SK-N-MC (cell line): ENCODE measurements around the gene MCEE.
A peak's percentile ranks its signal among the peaks of the same experiment; 100 is the strongest.
"Not testable (repeated sequence)": the region's sequence is repeated elsewhere in the genome, so short reads cannot be mapped to it uniquely, and the experiment has no call there.

ENCODE experiments used
- DNase-seq: peaks from one replicate; pipeline ENCODE4 v3.0.0-alpha.2; 2011; ENCODE audit warnings: low read depth, low spot score
- H3K27ac ChIP-seq: fragments of 200-600 bp; sonication (generic); 2 replicates; pipeline ENCODE4 v1.5.1; 2016; ENCODE audit warnings: mixed run types
- H3K36me3 ChIP-seq: fragments of 200-600 bp; sonication (generic); 2 replicates; pipeline ENCODE4 v1.6.1; 2017; ENCODE audit warnings: antibody characterized with exemption, low read length, mixed read lengths; ENCODE audit not compliant: insufficient read depth
- H3K4me3 ChIP-seq: fragments of 200-600 bp; sonication (generic); 2 replicates; pipeline ENCODE4 v1.5.1; 2016
- H3K9ac ChIP-seq: fragments of 200-600 bp; sonication (generic); 2 replicates; pipeline ENCODE4 v1.8.0; 2017; ENCODE audit warnings: mixed run types, mixed read lengths; ENCODE audit not compliant: insufficient read length
- H3K9me3 ChIP-seq: fragments of 200-600 bp; sonication (generic); 2 replicates; pipeline ENCODE4 v1.6.1; 2017; ENCODE audit warnings: low read depth, mild to moderate bottlenecking, antibody characterized with exemption, low read length, moderate library complexity, mixed read lengths
- EZH2 ChIP-seq: fragments of 200-600 bp; sonication (generic); IDR thresholded peaks from one replicate; pipeline ENCODE4 v1.6.1; 2017; ENCODE audit warnings: antibody characterized with exemption
- FOXP2 ChIP-seq: optimal IDR thresholded peaks from 2 replicates; pipeline ENCODE3; 2011; ENCODE audit warnings: mild to moderate bottlenecking, moderate library complexity; ENCODE audit not compliant: insufficient read depth; ENCODE audit errors: extremely low read length, control extremely low read depth
- POLR2AphosphoS5 ChIP-seq: IDR thresholded peaks from 2 replicates; pipeline ENCODE4 v1.6.1; 2012; ENCODE audit warnings: mild to moderate bottlenecking, low read depth, low read length, borderline replicate concordance

The MCEE gene

GRCh38 chr2:71083752-71084312 is 46.2 kb downstream of the MCEE start:
- not testable (repeated sequence) for H3K9ac ChIP-seq, H3K9me3 ChIP-seq, DNase-seq, H3K4me3 ChIP-seq, H3K36me3 ChIP-seq, H3K27ac ChIP-seq

GRCh38 chr2:71083297-71083696 is 46.7 kb downstream of the MCEE start:
- not testable (repeated sequence) for H3K9ac ChIP-seq, H3K36me3 ChIP-seq, DNase-seq

GRCh38 chr2:71082402-71083252 is 47.4 kb downstream of the MCEE start:
- H3K4me3 ChIP-seq, result no peak overlapping the region
- no peaks in the 10 kb centered on the region for H3K9me3 ChIP-seq
- H3K36me3 ChIP-seq, result peaks cover 11% of the 10 kb centered on the region; the same call in 1 of the 2 replicates
- H3K9ac ChIP-seq, result no peak overlapping the region
- no peak overlapping the region for H3K27ac ChIP-seq
- DNase-seq, result no peak
- TF ChIP-seq POLR2AphosphoS5 (no peak), EZH2 (no peak), FOXP2 (no peak)

More at GRCh38 chr2:71083297-71083696, 46.7 kb downstream of the MCEE start:
- H3K9me3 ChIP-seq, H3K4me3 ChIP-seq, H3K27ac ChIP-seq: not testable (repeated sequence)

- H3K9me3 ChIP-seq, result no peaks in the 10 kb centered on the region
- H3K36me3 ChIP-seq, result peaks cover 24% of the 10 kb centered on the region
- H3K27ac ChIP-seq, result no peak overlapping the region
- H3K9ac ChIP-seq, result no peak overlapping the region
- DNase-seq, result no peak
- TF ChIP-seq FOXP2 (no peak), POLR2AphosphoS5 (no peak), EZH2 (no peak)
- H3K4me3 ChIP-seq, result no peak overlapping the region
Observed at GRCh38 chr2:71078624-71079023, 51.4 kb downstream of the MCEE start.

- TF ChIP-seq POLR2AphosphoS5, result no peak
- no peak for TF ChIP-seq FOXP2
- no peak for TF ChIP-seq EZH2
- DNase-seq, result no peak
- Histone ChIP-seq H3K4me3 (no peak overlapping the region), H3K36me3 (peaks cover 28% of the 10 kb centered on the region), H3K9ac (no peak overlapping the region), H3K27ac (no peak overlapping the region), H3K9me3 (no peaks in the 10 kb centered on the region)
Observed at GRCh38 chr2:71074893-71075395, 55.1 kb downstream of the MCEE start.

- no peak for DNase-seq
- Histone ChIP-seq H3K36me3 (peaks cover 22% of the 10 kb centered on the region), H3K9me3 (no peaks in the 10 kb centered on the region), H3K4me3 (no peak overlapping the region), H3K9ac (no peak overlapping the region), H3K27ac (no peak overlapping the region)
- no peak for TF ChIP-seq FOXP2
- TF ChIP-seq POLR2AphosphoS5, result no peak
- no peak for TF ChIP-seq EZH2
Observed at GRCh38 chr2:71073475-71073874, 56.6 kb downstream of the MCEE start.

GRCh38 chr2:71072492-71072891 is 57.5 kb downstream of the MCEE start:
- Histone ChIP-seq H3K9ac (no peak overlapping the region), H3K27ac (0 out of 2 replicates have a peak overlapping the region, but pooled peaks have one; percentile 3), H3K9me3 (no peaks in the 10 kb centered on the region), H3K4me3 (no peak overlapping the region), H3K36me3 (peaks cover 17% of the 10 kb centered on the region)
- DNase-seq, result no peak
- no peak for TF ChIP-seq FOXP2
- no peak for TF ChIP-seq EZH2
- no peak for TF ChIP-seq POLR2AphosphoS5

GRCh38 chr2:71071681-71072398 is 58.2 kb downstream of the MCEE start:
- Histone ChIP-seq H3K9me3 (no peaks in the 10 kb centered on the region), H3K9ac (no peak overlapping the region), H3K27ac (peak overlapping the region; percentile 3), H3K4me3 (no peak overlapping the region), H3K36me3 (peaks cover 17% of the 10 kb centered on the region)
- no peak for TF ChIP-seq FOXP2
- no peak for DNase-seq
